ENCODE data around the gene PHLDB1. TPM values are rescaled to one million over a fixed set of nuclear protein-coding genes. Genes with fewer than 3 reads are reported as not detected.
"Not testable (repeated sequence)": the region's sequence is repeated elsewhere in the genome, so short reads cannot be mapped to it uniquely, and the experiment has no call there.

Gene PHLDB1
- polyA plus RNA-seq, 1 experiment = 83.0 TPM

DNA sequence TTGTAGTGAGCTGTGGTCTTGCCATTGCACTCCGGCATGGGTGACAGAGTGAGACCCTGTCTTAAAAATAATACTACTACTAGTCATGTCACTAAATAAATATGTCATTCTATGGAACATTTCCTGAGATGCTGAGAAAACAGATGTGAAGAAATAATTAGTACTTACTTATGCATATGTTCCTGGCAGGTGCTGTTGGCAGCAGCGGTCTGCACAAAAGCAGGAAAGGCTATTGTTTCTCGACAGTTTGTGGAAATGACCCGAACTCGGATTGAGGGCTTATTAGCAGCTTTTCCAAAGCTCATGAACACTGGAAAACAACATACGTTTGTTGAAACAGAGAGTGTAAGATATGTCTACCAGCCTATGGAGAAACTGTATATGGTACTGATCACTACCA is 26.4 kb upstream of the PHLDB1 start:
- Histone ChIP-seq H3K4me3 (ENCODE audit: low read depth, low read length) (no peak overlapping the region), H3K27me3 (ENCODE audit: control insufficient read depth, insufficient read depth, low read length) (no peaks in the 10 kb centered on the region), H3K27ac (ENCODE audit: low read depth, low read length) (no peak overlapping the region), H3K9me3 (ENCODE audit: control insufficient read depth, insufficient read depth, low read length) (no peaks in the 10 kb centered on the region)
- CTCF ChIA-PET = no interaction called here
- TF ChIP-seq, protein P1, sequence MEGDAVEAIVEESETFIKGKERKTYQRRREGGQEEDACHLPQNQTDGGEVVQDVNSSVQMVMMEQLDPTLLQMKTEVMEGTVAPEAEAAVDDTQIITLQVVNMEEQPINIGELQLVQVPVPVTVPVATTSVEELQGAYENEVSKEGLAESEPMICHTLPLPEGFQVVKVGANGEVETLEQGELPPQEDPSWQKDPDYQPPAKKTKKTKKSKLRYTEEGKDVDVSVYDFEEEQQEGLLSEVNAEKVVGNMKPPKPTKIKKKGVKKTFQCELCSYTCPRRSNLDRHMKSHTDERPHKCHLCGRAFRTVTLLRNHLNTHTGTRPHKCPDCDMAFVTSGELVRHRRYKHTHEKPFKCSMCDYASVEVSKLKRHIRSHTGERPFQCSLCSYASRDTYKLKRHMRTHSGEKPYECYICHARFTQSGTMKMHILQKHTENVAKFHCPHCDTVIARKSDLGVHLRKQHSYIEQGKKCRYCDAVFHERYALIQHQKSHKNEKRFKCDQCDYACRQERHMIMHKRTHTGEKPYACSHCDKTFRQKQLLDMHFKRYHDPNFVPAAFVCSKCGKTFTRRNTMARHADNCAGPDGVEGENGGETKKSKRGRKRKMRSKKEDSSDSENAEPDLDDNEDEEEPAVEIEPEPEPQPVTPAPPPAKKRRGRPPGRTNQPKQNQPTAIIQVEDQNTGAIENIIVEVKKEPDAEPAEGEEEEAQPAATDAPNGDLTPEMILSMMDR (IDR thresholded peaks at IDR 0.05; ENCODE audit: low read depth, low read length) = no peak
- no peak for DNase-seq (ENCODE audit: low read depth, low spot score)
- POLR2A ChIA-PET = interaction anchor here (1.4 kb wide), 1 partner anchor 9 kb away, joined by 3 read pairs; the partner anchor contains the start of gene ARCN1

DNA sequence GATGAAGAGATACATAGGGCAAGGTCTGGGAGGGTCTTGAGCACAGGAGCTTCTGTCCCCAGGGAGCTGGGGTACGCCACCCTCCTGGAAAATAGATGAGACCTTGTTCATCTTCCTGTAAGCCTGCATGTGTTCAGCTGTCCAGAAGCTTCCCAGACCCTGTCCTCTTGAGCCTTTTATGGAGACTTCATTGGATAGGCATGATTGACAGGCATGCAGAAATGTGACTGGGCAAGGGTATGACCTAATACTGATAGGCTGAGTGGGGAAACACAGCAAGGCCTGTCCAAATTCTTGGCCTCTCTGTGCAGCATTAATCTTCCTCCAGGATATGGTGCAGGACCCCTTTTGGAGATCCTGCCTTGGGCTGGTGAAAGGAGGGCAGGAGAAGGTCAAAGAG is 19.5 kb upstream of the PHLDB1 start:
- ChIA-PET POLR2A (no interaction called here), CTCF (no interaction called here)
- Histone ChIP-seq H3K27ac (ENCODE audit: low read depth, low read length) (no peak overlapping the region), H3K4me3 (ENCODE audit: low read depth, low read length) (no peak overlapping the region), H3K27me3 (ENCODE audit: control insufficient read depth, insufficient read depth, low read length) (no peaks in the 10 kb centered on the region), H3K9me3 (ENCODE audit: control insufficient read depth, insufficient read depth, low read length) (no peaks in the 10 kb centered on the region)
- no peak for DNase-seq (ENCODE audit: low read depth, low spot score)
- TF ChIP-seq, protein P1 (IDR thresholded peaks at IDR 0.05; ENCODE audit: low read depth, low read length) = no peak

DNA sequence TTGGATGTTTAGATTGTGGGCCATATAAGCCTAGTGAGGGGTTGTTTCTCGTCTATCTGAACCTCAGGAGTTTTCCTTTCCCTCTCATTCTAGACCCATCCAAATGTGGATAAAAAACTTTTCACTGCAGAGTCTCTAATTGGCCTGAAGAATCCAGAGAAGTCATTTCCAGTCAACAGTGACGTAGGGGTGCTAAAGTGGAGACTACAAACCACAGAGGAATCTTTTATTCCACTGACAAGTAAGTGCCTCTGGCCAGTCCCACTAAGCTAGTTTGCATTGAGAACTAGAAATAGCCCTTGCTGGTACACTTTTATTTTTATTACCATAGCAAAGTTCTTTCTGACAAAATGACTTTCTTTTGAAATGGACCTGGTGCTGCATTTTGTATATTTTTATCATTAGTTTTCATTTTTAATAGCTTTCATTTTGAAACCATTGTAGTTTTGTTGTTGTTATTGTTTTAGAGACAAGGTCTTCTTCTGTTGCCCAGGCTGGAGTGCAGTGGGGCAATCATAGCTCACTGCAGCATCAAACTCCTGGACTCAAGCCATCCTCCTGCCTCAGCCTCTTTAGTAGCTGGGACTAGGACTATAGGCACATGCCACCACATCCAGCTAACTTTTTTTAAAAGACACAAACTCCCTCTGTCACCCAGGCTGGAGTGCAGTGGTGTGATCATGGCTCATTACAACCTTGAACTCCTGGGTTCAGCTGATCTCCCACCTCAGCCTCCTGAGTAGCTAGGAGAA is 14.6 kb upstream of the PHLDB1 start:
- Histone ChIP-seq H3K4me3 (ENCODE audit: low read depth, low read length) (no peak overlapping the region), H3K27me3 (ENCODE audit: control insufficient read depth, insufficient read depth, low read length) (no peaks in the 10 kb centered on the region), H3K9me3 (ENCODE audit: control insufficient read depth, insufficient read depth, low read length) (no peaks in the 10 kb centered on the region), H3K27ac (ENCODE audit: low read depth, low read length) (no peak overlapping the region)
- TF ChIP-seq, protein P1 (IDR thresholded peaks at IDR 0.05; ENCODE audit: low read depth, low read length) = no peak
- no peak for DNase-seq (ENCODE audit: low read depth, low spot score)
- ChIA-PET CTCF (interaction anchor here (0.6 to 3.7 kb wide), 6 partner anchors 9 to 613 kb away, joined by 3 to 29 read pairs (median 6); partner anchors contain the start of gene CBL), POLR2A (interaction anchor here (0.6 to 0.7 kb wide), 2 partner anchors 74 to 541 kb away, joined by 3 to 5 read pairs; no protein-coding TSS in a partner anchor)

DNA sequence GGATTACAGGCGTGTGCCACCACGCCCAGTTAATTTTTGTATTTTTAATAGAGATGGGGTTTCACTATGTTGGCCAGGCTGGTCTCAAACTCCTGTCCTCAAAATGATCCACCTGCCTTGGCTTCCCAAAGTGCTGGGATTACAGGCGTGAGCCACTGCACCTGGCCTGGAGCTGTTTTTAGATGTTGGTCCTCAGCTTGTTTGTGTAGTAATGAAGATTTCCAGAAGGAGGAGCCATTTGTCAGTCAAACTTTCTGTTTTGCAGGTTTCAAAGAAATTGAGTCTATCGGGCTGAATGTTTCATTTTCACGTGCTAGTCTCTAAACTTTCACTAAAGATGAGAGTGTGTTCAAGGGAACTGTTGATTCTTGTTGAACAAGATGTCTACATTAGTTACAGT is 12.4 kb upstream of the PHLDB1 start:
- H3K9me3 ChIP-seq (ENCODE audit: control insufficient read depth, insufficient read depth, low read length); H3K27ac ChIP-seq (ENCODE audit: low read depth, low read length); H3K4me3 ChIP-seq (ENCODE audit: low read depth, low read length); H3K27me3 ChIP-seq (ENCODE audit: control insufficient read depth, insufficient read depth, low read length); DNase-seq (ENCODE audit: low read depth, low spot score): not testable (repeated sequence)
- TF ChIP-seq, protein P1 (IDR thresholded peaks at IDR 0.05; ENCODE audit: low read depth, low read length) = peak; percentile 55
- CTCF ChIA-PET = interaction anchor here (0.6 to 3.7 kb wide), 10 partner anchors 9 to 65 kb away, joined by 4 to 40 read pairs (median 8); partner anchors contain the start of gene PHLDB1
- POLR2A ChIA-PET = interaction anchor here (1.2 to 1.7 kb wide), 3 partner anchors 9 to 26 kb away, joined by 3 to 11 read pairs (median 3); no protein-coding TSS in a partner anchor

All from AG04450 (cell line).